Measurements from ENCODE around the gene THRAP3. TPM values are rescaled to one million over a fixed set of nuclear protein-coding genes. Genes with fewer than 3 reads are reported as not detected.

The THRAP3 gene
- total RNA-seq, 1 experiment from 2014 or later = 86.8 TPM

- Mint-ChIP-seq H3K27me3 (ENCODE audit: insufficient read depth, unreplicated experiment) (no peaks in the 10 kb centered on the region), H3K9me3 (ENCODE audit: unreplicated experiment) (no peaks in the 10 kb centered on the region), H3K27ac (ENCODE audit: unreplicated experiment) (no peak overlapping the region), H3K36me3 (ENCODE audit: insufficient read depth, unreplicated experiment) (peaks cover 48% of the 10 kb centered on the region), H3K4me3 (ENCODE audit: unreplicated experiment) (no peak overlapping the region), H3K4me1 (ENCODE audit: low read depth, unreplicated experiment) (peaks cover 5% of the 10 kb centered on the region)
- no peak for DNase-seq
- BruUV-seq (replicated peaks) = no TSS peak
- no peak for TF ChIP-seq CTCF (IDR thresholded peaks at IDR 0.05; ENCODE audit: insufficient read depth in 1 of 2, low read depth in 1 of 2, low read length in 1 of 2, severe bottlenecking in 1 of 2, unreplicated experiment in 1 of 2)
- Histone ChIP-seq H3K36me3 (ENCODE audit: control insufficient read depth, insufficient read depth, low read length) (no peaks in the 10 kb centered on the region), H3K4me3 (ENCODE audit: low read depth, low read length) (no peak overlapping the region), H3K9me3 (no peaks in the 10 kb centered on the region), H3K4me1 (peaks cover 7% of the 10 kb centered on the region; the same call in 1 of the 2 replicates), H3K27me3 (replicated peaks; ENCODE audit: control insufficient read depth, insufficient read depth, low read length) (no peaks in the 10 kb centered on the region)
- intact Hi-C loops (cut with micrococcal nuclease; ENCODE audit: unreplicated experiment) = loop anchor here (5.0 kb wide), 1 partner anchor 51 kb away; no protein-coding TSS in a partner anchor
- POLR2A ChIA-PET = no interaction called here
- CTCF ChIA-PET = no interaction called here
Measured at GRCh38 chr1:36238433-36238832, 14.2 kb downstream of the THRAP3 start.

GRCh38 chr1:36239941-36240637 lies 15.8 kb downstream of the THRAP3 start:
- peak in 1 of 2 experiments; percentile 38 for DNase-seq
- no peak overlapping the region for H3K4me3 ChIP-seq (ENCODE audit: low read depth, low read length)
- H3K27me3 Mint-ChIP-seq (ENCODE audit: insufficient read depth, unreplicated experiment) = no peaks in the 10 kb centered on the region
- CTCF ChIA-PET = interaction anchor here (1.2 kb wide), 1 partner anchor 16 kb away, joined by 3 read pairs; the partner anchor contains the start of gene THRAP3
- no peaks in the 10 kb centered on the region for H3K27me3 ChIP-seq (replicated peaks; ENCODE audit: control insufficient read depth, insufficient read depth, low read length)
- no peak overlapping the region for H3K27ac Mint-ChIP-seq (ENCODE audit: unreplicated experiment)
- intact Hi-C loops (cut with micrococcal nuclease; ENCODE audit: unreplicated experiment) = loop anchor here (5.0 kb wide), 1 partner anchor 53 kb away; no protein-coding TSS in a partner anchor
- H3K4me3 Mint-ChIP-seq (ENCODE audit: unreplicated experiment) = no peak overlapping the region
- peaks cover 7% of the 10 kb centered on the region; the same call in 1 of the 2 replicates for H3K4me1 ChIP-seq
- H3K36me3 ChIP-seq (ENCODE audit: control insufficient read depth, insufficient read depth, low read length) = no peaks in the 10 kb centered on the region
- H3K9me3 Mint-ChIP-seq (ENCODE audit: unreplicated experiment) = no peaks in the 10 kb centered on the region
- POLR2A ChIA-PET = no interaction called here
- peaks cover 57% of the 10 kb centered on the region for H3K36me3 Mint-ChIP-seq (ENCODE audit: insufficient read depth, unreplicated experiment)
- no peaks in the 10 kb centered on the region for H3K9me3 ChIP-seq
- peaks cover 5% of the 10 kb centered on the region for H3K4me1 Mint-ChIP-seq (ENCODE audit: low read depth, unreplicated experiment)
- BruUV-seq (replicated peaks) = no TSS peak
- no peak for TF ChIP-seq CTCF (IDR thresholded peaks at IDR 0.05; ENCODE audit: insufficient read depth in 1 of 2, low read depth in 1 of 2, low read length in 1 of 2, severe bottlenecking in 1 of 2, unreplicated experiment in 1 of 2)

GRCh38 chr1:36247538-36247937 lies 23.3 kb downstream of the THRAP3 start:
- Mint-ChIP-seq H3K36me3 (ENCODE audit: insufficient read depth, unreplicated experiment) (peaks cover 38% of the 10 kb centered on the region), H3K4me1 (ENCODE audit: low read depth, unreplicated experiment) (no peaks in the 10 kb centered on the region), H3K9me3 (ENCODE audit: unreplicated experiment) (no peaks in the 10 kb centered on the region), H3K27me3 (ENCODE audit: insufficient read depth, unreplicated experiment) (no peaks in the 10 kb centered on the region), H3K4me3 (ENCODE audit: unreplicated experiment) (no peak overlapping the region), H3K27ac (ENCODE audit: unreplicated experiment) (peak overlapping the region; percentile 50)
- Histone ChIP-seq H3K9me3 (no peaks in the 10 kb centered on the region), H3K4me1 (no peaks in the 10 kb centered on the region), H3K36me3 (ENCODE audit: control insufficient read depth, insufficient read depth, low read length) (no peaks in the 10 kb centered on the region), H3K27me3 (replicated peaks; ENCODE audit: control insufficient read depth, insufficient read depth, low read length) (no peaks in the 10 kb centered on the region), H3K4me3 (ENCODE audit: low read depth, low read length) (no peak overlapping the region)
- CTCF ChIA-PET = no interaction called here
- POLR2A ChIA-PET = no interaction called here
- no peak for TF ChIP-seq CTCF (IDR thresholded peaks at IDR 0.05; ENCODE audit: insufficient read depth in 1 of 2, low read depth in 1 of 2, low read length in 1 of 2, severe bottlenecking in 1 of 2, unreplicated experiment in 1 of 2)
- BruUV-seq (replicated peaks) = no TSS peak
- intact Hi-C loops (cut with micrococcal nuclease; ENCODE audit: unreplicated experiment) = no loop called here
- DNase-seq = no peak

All from Caco-2 (cell line).